Fibroblast of pulmonary artery (primary cell): Measurements from ENCODE around the gene SEMA3C.

ENCODE experiments used
- DNase-seq: peaks from one replicate; pipeline ENCODE4 v3.0.0-alpha.2; 2010; ENCODE audit warnings: low read depth
- H3K4me3 ChIP-seq: replicated peaks from 2 replicates; pipeline ENCODE4 v1.5.1; 2011; ENCODE audit warnings: low read depth, mild to moderate bottlenecking, control low read depth, low read length, moderate library complexity
- CTCF ChIP-seq: IDR thresholded peaks from 2 replicates; pipeline ENCODE4 v1.5.1; 2011; ENCODE audit warnings: mild to moderate bottlenecking, control low read depth, low read length, inconsistent platforms; ENCODE audit errors: missing control alignments

The SEMA3C gene

GRCh38 chr7:80749270-80749669, 169.6 kb downstream of the SEMA3C start:
- no peak overlapping the region for H3K4me3 ChIP-seq
- DNase-seq: no peak
- no peak for TF ChIP-seq CTCF

GRCh38 chr7:80748363-80749042, 170.3 kb downstream of the SEMA3C start:
- TF ChIP-seq CTCF: no peak
- DNase-seq: peak; percentile 57
- H3K4me3 ChIP-seq: no peak overlapping the region

- no peak overlapping the region for H3K4me3 ChIP-seq
- peak; percentile 47 for DNase-seq
- TF ChIP-seq CTCF: no peak
Observed at GRCh38 chr7:80740778-80741545, 177.9 kb downstream of the SEMA3C start.

- TF ChIP-seq CTCF: no peak
- no peak for DNase-seq
Observed at GRCh38 chr7:80736371-80737125, 182.3 kb downstream of the SEMA3C start.

GRCh38 chr7:80735330-80735729, 183.5 kb downstream of the SEMA3C start:
- DNase-seq: no peak
- H3K4me3 ChIP-seq: no peak overlapping the region
- TF ChIP-seq CTCF: no peak

More at GRCh38 chr7:80736371-80737125, 182.3 kb downstream of the SEMA3C start:
- H3K4me3 ChIP-seq: no peak overlapping the region

- no peak for DNase-seq
- no peak for TF ChIP-seq CTCF
- H3K4me3 ChIP-seq: no peak overlapping the region
Observed at GRCh38 chr7:80734011-80734410, 184.8 kb downstream of the SEMA3C start.
